Endothelial cell of umbilical vein (primary cell): ENCODE results near the gene PLLP. TPM values are rescaled to one million over a fixed set of nuclear protein-coding genes. Genes with fewer than 3 reads are reported as not detected.
A peak's percentile ranks its signal among the peaks of the same experiment; 100 is the strongest.

Source experiments
- BruUV-seq: library from RNA; stranded (reverse); fragments of 400-500 nt; replicated peaks from 2 replicates; lab custom pipeline; 2021; lab: Mats Ljungman, UMichigan
- CTCF ChIA-PET: fragments of 300-600, 350-600 bp; sonication (Branson Sonifier 250); formaldehyde crosslinking; loops from one replicate; lab custom pipeline; 2021; ENCODE audit warnings: antibody characterized with exemption, inconsistent platforms; lab: Charles Lee
- POLR2A ChIA-PET: fragments of 300-600, 350-600 bp; sonication (Branson Sonifier 250); formaldehyde crosslinking; loops from one replicate; lab custom pipeline; 2021; ENCODE audit warnings: antibody characterized with exemption, inconsistent platforms; lab: Charles Lee
- DNase-seq: peaks from one replicate; pipeline ENCODE4 v3.0.0-alpha.2; 2011; ENCODE audit warnings: low read depth, low spot score
- FAIRE-seq: peaks from 2 replicates; lab custom pipeline; 2011; peaks lifted over from hg19 to GRCh38; lab: Jason Lieb, UNC
- H2AFZ ChIP-seq: 2 replicates; pipeline ENCODE4 v1.6.0; 2012; ENCODE audit warnings: low read depth, low read length, control low read depth, inconsistent platforms
- H3K27ac ChIP-seq: 2 replicates; pipeline ENCODE4 v1.5.1; 2011; ENCODE audit warnings: low read depth, mild to moderate bottlenecking, control low read depth, low read length, moderate library complexity; ENCODE audit not compliant: insufficient read depth
- H3K27me3 ChIP-seq, 2 experiments: 2 replicates each; pipeline versions ENCODE4 v1.6.0 to v1.6.1; 2011; ENCODE audit warnings: low read length in 2 of 2, mixed read lengths in 1 of 2; ENCODE audit not compliant: control insufficient read depth in 2 of 2, insufficient read depth in 2 of 2
- H3K36me3 ChIP-seq, 2 experiments: 2 replicates in 1 of 2; 3 replicates in 1 of 2; pipeline ENCODE4 v1.5.1; 2011; ENCODE audit warnings: low read length in 2 of 2, mild to moderate bottlenecking in 1 of 2, moderate library complexity in 1 of 2; ENCODE audit not compliant: control insufficient read depth in 2 of 2, insufficient read depth in 2 of 2; ENCODE audit errors: extremely low read depth in 1 of 2
- H3K4me1 ChIP-seq: 3 replicates; pipeline ENCODE4 v1.5.1; 2011; ENCODE audit warnings: mild to moderate bottlenecking, low read length; ENCODE audit not compliant: control insufficient read depth, insufficient read depth; ENCODE audit errors: extremely low read depth
- H3K4me2 ChIP-seq: 2 replicates; pipeline ENCODE4 v1.6.1; 2011; ENCODE audit warnings: low read length, control low read depth, mixed read lengths; ENCODE audit not compliant: insufficient read depth
- H3K4me3 ChIP-seq, 3 experiments: fragments of 200-600 bp in 1 of 3; sonication (generic), shearing (Covaris generic) in 1 of 3; replicated peaks in 1 of 3; 2 replicates each; pipeline ENCODE4 v1.5.1; 2011 to 2016; ENCODE audit warnings: control low read depth in 3 of 3, low read length in 3 of 3, mild to moderate bottlenecking in 2 of 3, inconsistent platforms in 1 of 3, low read depth in 1 of 3, moderate library complexity in 1 of 3; ENCODE audit not compliant: insufficient read depth in 1 of 3
- H3K79me2 ChIP-seq: 2 replicates; pipeline ENCODE4 v1.6.0; 2012; ENCODE audit warnings: low read length, inconsistent platforms; ENCODE audit not compliant: control insufficient read depth, insufficient read depth
- H3K9ac ChIP-seq: replicated peaks from 2 replicates; pipeline ENCODE3; 2011; ENCODE audit warnings: low read length, control low read depth; ENCODE audit not compliant: insufficient read depth; ENCODE audit errors: extremely low read depth
- H3K9me1 ChIP-seq: replicated peaks from 3 replicates; pipeline ENCODE4 v1.6.0; 2011; ENCODE audit warnings: mild to moderate bottlenecking, low read length; ENCODE audit not compliant: control insufficient read depth, insufficient read depth; ENCODE audit errors: extremely low read depth
- H3K9me3 ChIP-seq: replicated peaks from 2 replicates; pipeline ENCODE4 v1.5.1; 2012; ENCODE audit warnings: low read length, inconsistent platforms; ENCODE audit not compliant: control insufficient read depth, insufficient read depth
- H4K20me1 ChIP-seq: replicated peaks from 2 replicates; pipeline ENCODE3; 2011; ENCODE audit warnings: mild to moderate bottlenecking, low read length; ENCODE audit not compliant: control insufficient read depth, insufficient read depth; ENCODE audit errors: extremely low read depth
- EZH2 ChIP-seq: IDR thresholded peaks from 2 replicates; pipeline ENCODE4 v1.6.1; 2012; ENCODE audit warnings: borderline replicate concordance, low read depth, mild to moderate bottlenecking, moderate library complexity, low read length, inconsistent platforms; ENCODE audit not compliant: severe bottlenecking
- FOS ChIP-seq: IDR thresholded peaks from 2 replicates; pipeline ENCODE4 v1.6.1; 2011; ENCODE audit warnings: mild to moderate bottlenecking, low read length, moderate library complexity, borderline replicate concordance; ENCODE audit not compliant: insufficient read depth
- GATA2 ChIP-seq: IDR thresholded peaks from 2 replicates; pipeline ENCODE4 v1.7.0; 2011; ENCODE audit warnings: low read depth, mild to moderate bottlenecking, moderate library complexity, mixed read lengths, low read length; ENCODE audit not compliant: insufficient read length, insufficient read depth
- JUN ChIP-seq: IDR thresholded peaks from 2 replicates; pipeline ENCODE4 v1.6.1; 2011; ENCODE audit warnings: borderline replicate concordance, low read depth; ENCODE audit not compliant: insufficient read length, insufficient read depth
- MYC ChIP-seq: IDR thresholded peaks from one replicate; pipeline ENCODE4 v1.6.1; 2011; ENCODE audit warnings: mild to moderate bottlenecking, low read depth, low read length
- POLR2A ChIP-seq: IDR thresholded peaks from 2 replicates; pipeline ENCODE4 v1.6.1; 2012; ENCODE audit warnings: low read depth, mild to moderate bottlenecking, control low read depth, low read length
- POLR2AphosphoS5 ChIP-seq: IDR thresholded peaks from 2 replicates; pipeline ENCODE4 v1.6.1; 2012; ENCODE audit warnings: low read depth, mild to moderate bottlenecking, control low read depth, low read length, moderate library complexity; ENCODE audit not compliant: insufficient read depth
- dilution Hi-C: fragments of 300-500 bp; cut with MboI; formaldehyde crosslinking; loops from one replicate; pipeline ENCODE4 v1.15.0; 2019; ENCODE audit warnings: low sequenced_read_pairs; ENCODE audit not compliant: extremely low pct_ligation_motif_present
- intact Hi-C: fragments of 100-400 bp; cut with micrococcal nuclease; formaldehyde crosslinking; loops from one replicate; pipeline ENCODE4 v1.10.0; 2022
- polyA plus RNA-seq, 4 experiments: library from polyadenylated mRNA; depleted of rRNA in 3 of 4; stranded (reverse) in 3 of 4; unstranded in 1 of 4; fragments of >200 nt; gene quantifications; 2 replicates each; pipeline versions ENCODE4 v1.2.1 to v1.2.3, GENCODE V29; 2011 to 2012; ENCODE audit warnings: missing spikeins in 1 of 4
- total RNA-seq: library from RNA; stranded (reverse); gene quantifications from 2 replicates; pipeline ENCODE4 v1.2.3, GENCODE V29; 2021
- TF ChIP-seq, protein P1 (sequence below): IDR thresholded peaks from 2 replicates; pipeline ENCODE4 v1.6.1; 2011; ENCODE audit not compliant: insufficient read depth, insufficient read length
- TF ChIP-seq, protein P2 (sequence below), 2 donors: IDR thresholded peaks; 1 replicate in 1 of 2; 2 replicates in 1 of 2; pipeline ENCODE4 v1.5.1; 2011; ENCODE audit warnings: low read length in 2 of 2, mild to moderate bottlenecking in 2 of 2, moderate library complexity in 2 of 2, control low read depth in 1 of 2, inconsistent platforms in 1 of 2, low read depth in 1 of 2; ENCODE audit not compliant: insufficient read depth in 1 of 2; ENCODE audit errors: extremely low read depth in 1 of 2

PLLP gene
- total and polyA plus RNA-seq, 2 donors (not counting 3 experiments of a cell fraction or from before 2014, with no cell fraction given): 4.4 to 14.4 TPM

DNA sequence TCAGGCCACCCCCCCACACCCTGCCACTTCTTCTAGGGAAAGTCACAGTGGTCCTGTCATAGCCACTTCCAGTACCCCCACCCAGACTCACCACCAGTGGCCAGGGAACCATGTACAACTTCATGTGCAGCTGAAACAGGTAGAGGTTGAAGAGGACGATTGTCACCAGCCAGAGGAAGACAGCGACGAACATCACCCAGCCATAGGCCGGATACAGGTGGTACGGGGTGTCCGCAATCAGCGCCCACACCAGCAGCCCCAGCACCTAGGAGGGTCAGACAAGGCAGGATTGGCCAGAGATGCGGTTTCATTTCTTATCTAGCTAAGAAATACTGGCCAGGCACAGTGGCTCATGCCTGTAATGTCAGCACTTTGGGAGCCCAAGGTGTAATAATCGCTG is 22.7 kb downstream of the PLLP start:
- Histone ChIP-seq H3K9me3 (no peaks in the 10 kb centered on the region), H4K20me1 (no peaks in the 10 kb centered on the region), H3K4me2 (no peak overlapping the region), H3K4me3 (no peak overlapping the region), H3K4me1 (peaks cover 30% of the 10 kb centered on the region), H2AFZ (no peak overlapping the region), H3K27ac (peak overlapping the region; percentile 92), H3K36me3 (no peaks in the 10 kb centered on the region), H3K9me1 (no peaks in the 10 kb centered on the region), H3K27me3 (no peaks in the 10 kb centered on the region), H3K79me2 (no peaks in the 10 kb centered on the region), H3K9ac (no peak overlapping the region)
- ChIA-PET CTCF (no interaction called here), POLR2A (no interaction called here)
- no peak for DNase-seq
- BruUV-seq: no TSS peak
- TF ChIP-seq FOS: no peak
- no peak for TF ChIP-seq GATA2
- no peak for TF ChIP-seq EZH2
- no peak for TF ChIP-seq POLR2AphosphoS5
- TF ChIP-seq MYC: no peak
- TF ChIP-seq, protein P1, sequence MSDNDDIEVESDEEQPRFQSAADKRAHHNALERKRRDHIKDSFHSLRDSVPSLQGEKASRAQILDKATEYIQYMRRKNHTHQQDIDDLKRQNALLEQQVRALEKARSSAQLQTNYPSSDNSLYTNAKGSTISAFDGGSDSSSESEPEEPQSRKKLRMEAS: no peak
- TF ChIP-seq, protein P2, sequence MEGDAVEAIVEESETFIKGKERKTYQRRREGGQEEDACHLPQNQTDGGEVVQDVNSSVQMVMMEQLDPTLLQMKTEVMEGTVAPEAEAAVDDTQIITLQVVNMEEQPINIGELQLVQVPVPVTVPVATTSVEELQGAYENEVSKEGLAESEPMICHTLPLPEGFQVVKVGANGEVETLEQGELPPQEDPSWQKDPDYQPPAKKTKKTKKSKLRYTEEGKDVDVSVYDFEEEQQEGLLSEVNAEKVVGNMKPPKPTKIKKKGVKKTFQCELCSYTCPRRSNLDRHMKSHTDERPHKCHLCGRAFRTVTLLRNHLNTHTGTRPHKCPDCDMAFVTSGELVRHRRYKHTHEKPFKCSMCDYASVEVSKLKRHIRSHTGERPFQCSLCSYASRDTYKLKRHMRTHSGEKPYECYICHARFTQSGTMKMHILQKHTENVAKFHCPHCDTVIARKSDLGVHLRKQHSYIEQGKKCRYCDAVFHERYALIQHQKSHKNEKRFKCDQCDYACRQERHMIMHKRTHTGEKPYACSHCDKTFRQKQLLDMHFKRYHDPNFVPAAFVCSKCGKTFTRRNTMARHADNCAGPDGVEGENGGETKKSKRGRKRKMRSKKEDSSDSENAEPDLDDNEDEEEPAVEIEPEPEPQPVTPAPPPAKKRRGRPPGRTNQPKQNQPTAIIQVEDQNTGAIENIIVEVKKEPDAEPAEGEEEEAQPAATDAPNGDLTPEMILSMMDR (IDR thresholded peaks at IDR 0.05; ENCODE audit: extremely low read depth in 1 of 2, insufficient read depth in 1 of 2, low read depth in 1 of 2, low read length in 2 of 2): no peak
- no peak for TF ChIP-seq JUN
- TF ChIP-seq POLR2A: no peak
- dilution Hi-C loops: no loop called here
- FAIRE-seq: no peak
- intact Hi-C loops: loop anchor here (2.0 kb wide), 1 partner anchor 75 kb away; the partner anchor contains the start of genes PSME3IP1 and RSPRY1
